HepG2 (cell line): Measurements from ENCODE around the gene CADM1. TPM values are rescaled to one million over a fixed set of nuclear protein-coding genes. Genes with fewer than 3 reads are reported as not detected.

Experiments
- ATAC-seq: fragments of 200-7000 bp; cut with Tn5 transposase; 3 replicates; pipeline ENCODE4 v1.9.1; 2020; ENCODE audit warnings: mild to moderate bottlenecking, moderate library complexity
- BruUV-seq: library from RNA; stranded (reverse); fragments of 400-500 nt; replicated peaks from 2 replicates; lab custom pipeline; 2021; lab: Mats Ljungman, UMichigan
- CTCF ChIA-PET: fragments of 300-600 bp; formaldehyde crosslinking; extraction: SDS; loops from one replicate; lab custom pipeline; 2021; ENCODE audit warnings: low total read pairs, inconsistent platforms, low intra/inter-chr PET ratio; lab: Yijun Ruan, JAX
- POLR2A ChIA-PET: fragments of 350-600 bp; sonication (Branson Sonifier 250); formaldehyde crosslinking; loops from one replicate; lab custom pipeline; 2020; ENCODE audit warnings: antibody characterized with exemption, inconsistent platforms; lab: Yijun Ruan, JAX
- DNase-seq: peaks from one replicate; pipeline ENCODE4 v3.0.0-alpha.2; 2015; ENCODE audit warnings: low spot score
- FAIRE-seq: peaks from 3 replicates; lab custom pipeline; 2011; peaks lifted over from hg19 to GRCh38; lab: Jason Lieb, UNC
- H2AFZ ChIP-seq: one replicate; pipeline ENCODE4 v1.6.1; 2011; ENCODE audit warnings: low read length, inconsistent platforms
- H3K27ac ChIP-seq: fragments of 300-600 bp; 3 replicates; pipeline ENCODE4 v1.8.0; 2011; ENCODE audit warnings: mixed run types, mild to moderate bottlenecking, mixed read lengths, low read length, inconsistent platforms; ENCODE audit not compliant: insufficient read depth; ENCODE audit errors: extremely low read length
- H3K27me3 ChIP-seq, 2 experiments: fragments of 200-600 bp in 1 of 2; 2 replicates in 1 of 2; 3 replicates in 1 of 2; pipeline versions ENCODE4 v1.6.0 to v1.8.0; 2011; ENCODE audit warnings: low read length in 2 of 2, mild to moderate bottlenecking in 2 of 2, moderate library complexity in 2 of 2, inconsistent platforms in 1 of 2; ENCODE audit not compliant: insufficient read depth in 2 of 2, control insufficient read depth in 1 of 2
- H3K36me3 ChIP-seq, 2 experiments: fragments of 200-600 bp in 1 of 2; replicated peaks in 1 of 2; 2 replicates in 1 of 2; 3 replicates in 1 of 2; pipeline versions ENCODE4 v1.5.1 to v1.8.0; 2011; ENCODE audit warnings: low read length in 2 of 2, inconsistent platforms in 1 of 2; ENCODE audit not compliant: insufficient read depth in 2 of 2, control insufficient read depth in 1 of 2
- H3K4me1 ChIP-seq: 2 replicates; pipeline ENCODE4 v1.5.1; 2012; ENCODE audit warnings: low read length, inconsistent platforms; ENCODE audit not compliant: insufficient read depth
- H3K4me2 ChIP-seq: 2 replicates; pipeline ENCODE4 v1.6.0; 2011; ENCODE audit warnings: low read depth, low read length, inconsistent platforms
- H3K4me3 ChIP-seq, 3 experiments: fragments of 200-600 bp in 1 of 3; sonication (generic), shearing (Covaris generic) in 1 of 3; replicated peaks in 1 of 3; 2 replicates each; pipeline ENCODE4 v1.5.1; 2011 to 2016; ENCODE audit warnings: low read length in 3 of 3, inconsistent platforms in 2 of 3, low read depth in 2 of 3, mild to moderate bottlenecking in 2 of 3, control low read depth in 1 of 3, mixed read lengths in 1 of 3; ENCODE audit not compliant: insufficient read depth in 1 of 3
- H3K79me2 ChIP-seq: one replicate; pipeline ENCODE4 v1.6.1; 2011; ENCODE audit warnings: low read length, inconsistent platforms; ENCODE audit not compliant: insufficient read depth
- H3K9ac ChIP-seq: 2 replicates; pipeline ENCODE4 v1.6.0; 2011; ENCODE audit warnings: mild to moderate bottlenecking, low read depth, low read length, inconsistent platforms; ENCODE audit not compliant: insufficient read depth
- H3K9me3 ChIP-seq: 2 replicates; pipeline ENCODE4 v1.5.1; 2012; ENCODE audit warnings: mild to moderate bottlenecking, low read length
- H4K20me1 ChIP-seq: 2 replicates; pipeline ENCODE4 v1.6.0; 2011; ENCODE audit warnings: inconsistent platforms, mild to moderate bottlenecking, low read length, moderate library complexity; ENCODE audit not compliant: insufficient read depth
- AGO2 ChIP-seq: fragments of 200-400 bp; formaldehyde crosslinking; optimal IDR thresholded peaks from 2 replicates; pipeline ENCODE3; 2017; ENCODE audit warnings: mild to moderate bottlenecking, low read depth, low read length, moderate library complexity
- CC2D1A ChIP-seq: sonication (generic); formaldehyde crosslinking; IDR thresholded peaks from 2 replicates; pipeline ENCODE4 v1.8.1; 2023; ENCODE audit warnings: mild to moderate bottlenecking, missing genetic modification reagents
- FUBP1 ChIP-seq: sonication (generic); formaldehyde crosslinking; IDR thresholded peaks from 2 replicates; pipeline ENCODE4 v1.5.1; 2020; ENCODE audit warnings: missing genetic modification reagents, mild to moderate bottlenecking, borderline replicate concordance
- HNF4A ChIP-seq: sonication (generic); formaldehyde crosslinking; IDR thresholded peaks from 2 replicates; pipeline ENCODE4 v1.4.0; 2020; ENCODE audit warnings: missing genetic modification reagents
- SP5 ChIP-seq: IDR thresholded peaks from 2 replicates; pipeline ENCODE4 v1.6.1; 2016; ENCODE audit warnings: low read depth, borderline replicate concordance
- TRIM24 ChIP-seq: sonication (generic); formaldehyde crosslinking; IDR thresholded peaks from 2 replicates; pipeline ENCODE4 v1.8.0; 2022; ENCODE audit warnings: mild to moderate bottlenecking, missing genetic modification reagents
- XRCC5 ChIP-seq: fragments of 200-400 bp; formaldehyde crosslinking; optimal IDR thresholded peaks from 2 replicates; pipeline ENCODE3; 2017; ENCODE audit warnings: mild to moderate bottlenecking, low read length
- ZMYM3 ChIP-seq: sonication (generic); formaldehyde crosslinking; IDR thresholded peaks from 2 replicates; pipeline ENCODE4 v1.5.1; 2020; ENCODE audit warnings: mild to moderate bottlenecking, missing genetic modification reagents
- ZNF18 ChIP-seq: sonication (generic); formaldehyde crosslinking; IDR thresholded peaks from 2 replicates; pipeline ENCODE4 v1.8.0; 2022; ENCODE audit warnings: mild to moderate bottlenecking, missing genetic modification reagents; ENCODE audit not compliant: insufficient replicate concordance
- ZNF362 ChIP-seq: sonication (generic); formaldehyde crosslinking; IDR thresholded peaks from 2 replicates; pipeline ENCODE4 v1.4.0; 2020; ENCODE audit warnings: missing genetic modification reagents, mild to moderate bottlenecking, borderline replicate concordance
- ZNF577 ChIP-seq: sonication (generic); formaldehyde crosslinking; IDR thresholded peaks from 2 replicates; pipeline ENCODE4 v1.4.0; 2020; ENCODE audit warnings: mild to moderate bottlenecking, low read depth, missing genetic modification reagents, borderline replicate concordance
- WGBS: methylation state at CpG from one replicate; pipeline ENCODE4 v1.1.6; 2017; ENCODE audit warnings: low lambda C conversion rate; 5-methylcytosine and 5-hydroxymethylcytosine counted together
- in situ Hi-C: cut with HindIII; loops from 2 replicates; pipeline ENCODE4 v1.10.0; 2017; ENCODE audit warnings: low pct_unique_long_range_greater_than_20kb; ENCODE audit not compliant: extremely low pct_ligation_motif_present
- intact Hi-C: fragments of 100-400 bp; cut with micrococcal nuclease; formaldehyde crosslinking; loops from one replicate; pipeline ENCODE4 v1.10.0; 2022; ENCODE audit not compliant: unreplicated experiment
- polyA plus RNA-seq, 8 experiments: library from polyadenylated mRNA; depleted of rRNA in 3 of 8; stranded (reverse) in 7 of 8; unstranded in 1 of 8; fragments of >200 nt; fragmentation: Illumina TruSeq in 4 of 8; extraction: Trizol in 4 of 8; gene quantifications; 2 replicates each; pipeline versions ENCODE4 v1.2.1 to v1.2.3, GENCODE V29; 2011 to 2016; ENCODE audit warnings: low read depth in 4 of 8, missing spikeins in 1 of 8, mixed read lengths in 1 of 8; ENCODE audit not compliant: insufficient read depth in 1 of 8
- total RNA-seq, 5 experiments: library from RNA; depleted of rRNA; stranded (reverse); fragments of >200 nt; fragmentation: Illumina TruSeq; extraction: Trizol; gene quantifications; 2 replicates each; pipeline ENCODE4 v1.2.3, GENCODE V29; 2016; ENCODE audit warnings: low read depth in 1 of 5

CADM1 gene
- total and polyA plus RNA-seq, 2 of the 13 experiments (the other 11 are each of a cell fraction or from before 2014, with no cell fraction given), result 71.3 to 122 TPM

- TF ChIP-seq ZNF577, result no peak
These were observed 283.8 kb downstream of the CADM1 start (continued) for GRCh38 chr11:115220423-115220822.

GRCh38 chr11:115219376-115219775 lies 284.8 kb downstream of the CADM1 start:
- no peaks in the 10 kb centered on the region for H3K27me3 ChIP-seq
- TF ChIP-seq HNF4A (CRISPR knock-in tag), result no peak
- no peak for TF ChIP-seq ZMYM3 (CRISPR knock-in tag)
- no peaks in the 10 kb centered on the region for H3K4me1 ChIP-seq
- H3K27ac ChIP-seq, result no peak overlapping the region
- ChIA-PET POLR2A (no interaction called here), CTCF (no interaction called here)
- H3K4me2 ChIP-seq, result no peak overlapping the region
- H3K9ac ChIP-seq, result no peak overlapping the region
- 94% methylated on average over 3 of the region's 3 CpGs for WGBS
- H3K9me3 ChIP-seq, result no peaks in the 10 kb centered on the region
- H3K36me3 ChIP-seq, result peaks cover 12 to 62% of the 10 kb centered on the region in 2 experiments
- DNase-seq, result no peak
- H4K20me1 ChIP-seq, result no peaks in the 10 kb centered on the region
- H3K4me3 ChIP-seq, result no peak overlapping the region
- no peak overlapping the region for H2AFZ ChIP-seq
- BruUV-seq, result no TSS peak
- intact Hi-C loops (no loop called here), in situ Hi-C loops (no loop called here)
- no peak for ATAC-seq
- FAIRE-seq, result no peak
- no peaks in the 10 kb centered on the region for H3K79me2 ChIP-seq

GRCh38 chr11:115217726-115218311 lies 286.4 kb downstream of the CADM1 start:
- WGBS, result 96% methylated on average over 8 of the region's 8 CpGs
- Histone ChIP-seq H3K4me1 (no peaks in the 10 kb centered on the region), H3K4me3 (no peak overlapping the region), H4K20me1 (no peaks in the 10 kb centered on the region), H3K27me3 (no peaks in the 10 kb centered on the region), H3K9me3 (no peaks in the 10 kb centered on the region), H3K36me3 (peaks cover 11 to 59% of the 10 kb centered on the region in 2 experiments), H2AFZ (no peak overlapping the region), H3K4me2 (no peak overlapping the region), H3K79me2 (no peaks in the 10 kb centered on the region), H3K9ac (no peak overlapping the region), H3K27ac (no peak overlapping the region)
- intact Hi-C loops, result no loop called here
- in situ Hi-C loops, result no loop called here
- ATAC-seq, result no peak
- no peak for FAIRE-seq
- CTCF ChIA-PET, result no interaction called here
- POLR2A ChIA-PET, result no interaction called here
- DNase-seq, result no peak
- BruUV-seq, result no TSS peak
- TF ChIP-seq FUBP1 (CRISPR knock-in tag) (no peak), AGO2 (no peak), ZNF362 (CRISPR knock-in tag) (no peak), XRCC5 (no peak), TRIM24 (CRISPR knock-in tag) (no peak), ZNF18 (no peak), SP5 (no peak), CC2D1A (CRISPR knock-in tag) (no peak)
